Activated CD8-positive, alpha-beta memory T cell treated with anti-CD3 and anti-CD28 coated beads, Interleukin-2, amount 10 ng/mL, durations not matched to agents 7 days and 5 days (primary cell): ENCODE measurements around the gene CADM1. TPM values are rescaled to one million over a fixed set of nuclear protein-coding genes. Genes with fewer than 3 reads are reported as not detected.

Experiments
- ATAC-seq: fragments of 150-1000 bp; cut with Tn5 transposase; one replicate; pipeline ENCODE4 v1.10.0; 2021; ENCODE audit warnings: moderate library complexity
- CTCF ChIA-PET: fragments of 350-600 bp; sonication (Branson Sonifier 250); formaldehyde crosslinking; loops from one replicate; lab custom pipeline; 2021; ENCODE audit warnings: antibody characterized with exemption; lab: Charles Lee
- DNase-seq: peaks from one replicate; pipeline ENCODE4 v3.0.0-alpha.2; 2020
- H3K27ac Mint-ChIP-seq: one replicate; pipeline ENCODE4 v1.8.0; 2021; ENCODE audit warnings: mild to moderate bottlenecking, mixed read lengths
- H3K27me3 Mint-ChIP-seq: one replicate; pipeline ENCODE4 v1.8.0; 2021; ENCODE audit warnings: mixed read lengths
- H3K36me3 Mint-ChIP-seq: one replicate; pipeline ENCODE4 v1.8.0; 2021; ENCODE audit warnings: mild to moderate bottlenecking, mixed read lengths
- H3K4me1 Mint-ChIP-seq: one replicate; pipeline ENCODE4 v1.8.0; 2021; ENCODE audit warnings: mixed read lengths
- H3K4me3 Mint-ChIP-seq: one replicate; pipeline ENCODE4 v1.8.0; 2021; ENCODE audit warnings: mild to moderate bottlenecking, moderate library complexity, mixed read lengths
- H3K9me3 Mint-ChIP-seq: one replicate; pipeline ENCODE4 v1.8.0; 2022; ENCODE audit warnings: low read depth, mixed read lengths
- total RNA-seq, 2 experiments: library from RNA; stranded (reverse); gene quantifications; one replicate each; pipeline ENCODE4 v1.2.3, GENCODE V29; 2021

CADM1 gene
- total RNA-seq, 2 experiments from 2014 or later: 0.76 to 1.2 TPM

GRCh38 chr11:115164774-115165173 lies 339.4 kb downstream of the CADM1 start:
- H3K36me3 Mint-ChIP-seq: no peaks in the 10 kb centered on the region
- H3K4me3 Mint-ChIP-seq: no peak overlapping the region
- H3K27me3 Mint-ChIP-seq: peaks cover 24% of the 10 kb centered on the region
- H3K4me1 Mint-ChIP-seq: no peaks in the 10 kb centered on the region
- H3K27ac Mint-ChIP-seq: no peak overlapping the region
- no peak for DNase-seq
- CTCF ChIA-PET: interaction anchor here (1.0 kb wide), 1 partner anchor 43 kb away, joined by 3 read pairs; no protein-coding TSS in a partner anchor
- no peak for ATAC-seq
- H3K9me3 Mint-ChIP-seq: no peaks in the 10 kb centered on the region

GRCh38 chr11:115162919-115163318 lies 341.3 kb downstream of the CADM1 start:
- H3K9me3 Mint-ChIP-seq: no peaks in the 10 kb centered on the region
- no peaks in the 10 kb centered on the region for H3K36me3 Mint-ChIP-seq
- H3K27ac Mint-ChIP-seq: no peak overlapping the region
- H3K27me3 Mint-ChIP-seq: peaks cover 19% of the 10 kb centered on the region
- CTCF ChIA-PET: no interaction called here
- no peaks in the 10 kb centered on the region for H3K4me1 Mint-ChIP-seq
- no peak overlapping the region for H3K4me3 Mint-ChIP-seq
- no peak for ATAC-seq
- DNase-seq: no peak

GRCh38 chr11:115161876-115162275 lies 342.3 kb downstream of the CADM1 start:
- peaks cover 19% of the 10 kb centered on the region for H3K27me3 Mint-ChIP-seq
- no peak for ATAC-seq
- no peaks in the 10 kb centered on the region for H3K36me3 Mint-ChIP-seq
- no peaks in the 10 kb centered on the region for H3K9me3 Mint-ChIP-seq
- H3K4me3 Mint-ChIP-seq: no peak overlapping the region
- CTCF ChIA-PET: no interaction called here
- no peaks in the 10 kb centered on the region for H3K4me1 Mint-ChIP-seq
- no peak overlapping the region for H3K27ac Mint-ChIP-seq
- DNase-seq: no peak

GRCh38 chr11:115159207-115159606 lies 345.0 kb downstream of the CADM1 start:
- Mint-ChIP-seq H3K4me1 (no peaks in the 10 kb centered on the region), H3K27me3 (peaks cover 7% of the 10 kb centered on the region), H3K4me3 (no peak overlapping the region), H3K9me3 (no peaks in the 10 kb centered on the region), H3K36me3 (no peaks in the 10 kb centered on the region), H3K27ac (no peak overlapping the region)
- CTCF ChIA-PET: interaction anchor here (0.6 kb wide), 1 partner anchor 342 kb away, joined by 3 read pairs; no protein-coding TSS in a partner anchor
- DNase-seq (no peak), ATAC-seq (no peak)

GRCh38 chr11:115158053-115158452 lies 346.2 kb downstream of the CADM1 start:
- ATAC-seq: no peak
- CTCF ChIA-PET: no interaction called here

GRCh38 chr11:115157247-115157646 lies 347.0 kb downstream of the CADM1 start:
- no peak overlapping the region for H3K4me3 Mint-ChIP-seq
- ATAC-seq (no peak), DNase-seq (no peak)
- peaks cover 3% of the 10 kb centered on the region for H3K27me3 Mint-ChIP-seq
- CTCF ChIA-PET: no interaction called here
- peaks cover 4% of the 10 kb centered on the region for H3K4me1 Mint-ChIP-seq
- no peaks in the 10 kb centered on the region for H3K9me3 Mint-ChIP-seq
- no peaks in the 10 kb centered on the region for H3K36me3 Mint-ChIP-seq
- no peak overlapping the region for H3K27ac Mint-ChIP-seq

More at GRCh38 chr11:115158053-115158452, 346.2 kb downstream of the CADM1 start:
- no peak for DNase-seq
- Mint-ChIP-seq H3K27me3 (peaks cover 7% of the 10 kb centered on the region), H3K36me3 (no peaks in the 10 kb centered on the region), H3K27ac (no peak overlapping the region), H3K4me1 (peaks cover 3% of the 10 kb centered on the region), H3K4me3 (no peak overlapping the region), H3K9me3 (no peaks in the 10 kb centered on the region)

- H3K4me3 Mint-ChIP-seq: no peak overlapping the region
- H3K4me1 Mint-ChIP-seq: peaks cover 4% of the 10 kb centered on the region
- H3K36me3 Mint-ChIP-seq: no peaks in the 10 kb centered on the region
- no peak overlapping the region for H3K27ac Mint-ChIP-seq
- no peaks in the 10 kb centered on the region for H3K9me3 Mint-ChIP-seq
- H3K27me3 Mint-ChIP-seq: peaks cover 3% of the 10 kb centered on the region
- DNase-seq: no peak
- ATAC-seq: no peak
- CTCF ChIA-PET: no interaction called here
These were observed 348.2 kb downstream of the CADM1 start for GRCh38 chr11:115155978-115156377.

- CTCF ChIA-PET: interaction anchor here (0.7 kb wide), 1 partner anchor 26 kb away, joined by 4 read pairs; no protein-coding TSS in a partner anchor
- DNase-seq: no peak
- H3K27ac Mint-ChIP-seq: no peak overlapping the region
- peaks cover 3% of the 10 kb centered on the region for H3K27me3 Mint-ChIP-seq
- no peak overlapping the region for H3K4me3 Mint-ChIP-seq
- H3K9me3 Mint-ChIP-seq: no peaks in the 10 kb centered on the region
- peaks cover 4% of the 10 kb centered on the region for H3K4me1 Mint-ChIP-seq
- no peaks in the 10 kb centered on the region for H3K36me3 Mint-ChIP-seq
- no peak for ATAC-seq
These were observed 348.9 kb downstream of the CADM1 start for GRCh38 chr11:115155320-115155719.

- H3K27ac Mint-ChIP-seq: no peak overlapping the region
- H3K4me1 Mint-ChIP-seq: peaks cover 4% of the 10 kb centered on the region
- peaks cover 3% of the 10 kb centered on the region for H3K27me3 Mint-ChIP-seq
- no peak overlapping the region for H3K4me3 Mint-ChIP-seq
- H3K9me3 Mint-ChIP-seq: no peaks in the 10 kb centered on the region
- CTCF ChIA-PET: interaction anchor here (0.7 kb wide), 1 partner anchor 26 kb away, joined by 4 read pairs; no protein-coding TSS in a partner anchor
- DNase-seq (no peak), ATAC-seq (no peak)
- no peaks in the 10 kb centered on the region for H3K36me3 Mint-ChIP-seq
These were observed 349.9 kb downstream of the CADM1 start for GRCh38 chr11:115154355-115154736.

GRCh38 chr11:115153731-115154354 lies 350.4 kb downstream of the CADM1 start:
- DNase-seq (no peak), ATAC-seq (no peak)
- CTCF ChIA-PET: no interaction called here
- no peak overlapping the region for H3K27ac Mint-ChIP-seq
- H3K27me3 Mint-ChIP-seq: peaks cover 3% of the 10 kb centered on the region
- H3K36me3 Mint-ChIP-seq: no peaks in the 10 kb centered on the region
- H3K4me3 Mint-ChIP-seq: no peak overlapping the region
- H3K9me3 Mint-ChIP-seq: no peaks in the 10 kb centered on the region
- peaks cover 4% of the 10 kb centered on the region for H3K4me1 Mint-ChIP-seq

- ATAC-seq: no peak
- Mint-ChIP-seq H3K4me3 (no peak overlapping the region), H3K9me3 (no peaks in the 10 kb centered on the region), H3K4me1 (peaks cover 4% of the 10 kb centered on the region), H3K27me3 (peaks cover 3% of the 10 kb centered on the region), H3K36me3 (no peaks in the 10 kb centered on the region), H3K27ac (no peak overlapping the region)
- CTCF ChIA-PET: no interaction called here
- no peak for DNase-seq
These were observed 351.1 kb downstream of the CADM1 start for GRCh38 chr11:115153135-115153534.

GRCh38 chr11:115151010-115151409 lies 353.2 kb downstream of the CADM1 start:
- Mint-ChIP-seq H3K27me3 (no peaks in the 10 kb centered on the region), H3K4me1 (peaks cover 4% of the 10 kb centered on the region), H3K4me3 (no peak overlapping the region), H3K27ac (no peak overlapping the region), H3K9me3 (peaks cover 2% of the 10 kb centered on the region), H3K36me3 (no peaks in the 10 kb centered on the region)
- DNase-seq (no peak), ATAC-seq (no peak)
- CTCF ChIA-PET: no interaction called here

- peaks cover 4% of the 10 kb centered on the region for H3K4me1 Mint-ChIP-seq
- CTCF ChIA-PET: no interaction called here
- H3K9me3 Mint-ChIP-seq: peaks cover 2% of the 10 kb centered on the region
- DNase-seq (no peak), ATAC-seq (no peak)
- no peak overlapping the region for H3K4me3 Mint-ChIP-seq
- no peaks in the 10 kb centered on the region for H3K27me3 Mint-ChIP-seq
- H3K27ac Mint-ChIP-seq: no peak overlapping the region
- H3K36me3 Mint-ChIP-seq: no peaks in the 10 kb centered on the region
These were observed 355.5 kb downstream of the CADM1 start for GRCh38 chr11:115148691-115149090.

- CTCF ChIA-PET: no interaction called here
- no peak overlapping the region for H3K27ac Mint-ChIP-seq
- no peak for DNase-seq
- no peaks in the 10 kb centered on the region for H3K36me3 Mint-ChIP-seq
- no peak for ATAC-seq
- peaks cover 2% of the 10 kb centered on the region for H3K4me1 Mint-ChIP-seq
- no peaks in the 10 kb centered on the region for H3K27me3 Mint-ChIP-seq
- peaks cover 2% of the 10 kb centered on the region for H3K9me3 Mint-ChIP-seq
- H3K4me3 Mint-ChIP-seq: no peak overlapping the region
These were observed 356.1 kb downstream of the CADM1 start for GRCh38 chr11:115148101-115148500.
